SJSA1 (cell line): ENCODE measurements around the gene LRRC59. TPM values are rescaled to one million over a fixed set of nuclear protein-coding genes. Genes with fewer than 3 reads are reported as not detected.

Source experiments
- DNase-seq, 2 experiments: peaks; one replicate each; pipeline ENCODE4 v3.0.0-alpha.2; 2015 to 2020; ENCODE audit warnings: low spot score in 2 of 2, low read depth in 1 of 2
- H3K27ac ChIP-seq: fragments of 250-450 bp; sonication (Bioruptor Pico); 2 replicates; pipeline ENCODE4 v1.5.1; 2020; ENCODE audit warnings: mild to moderate bottlenecking, moderate library complexity
- H3K27me3 ChIP-seq: fragments of 250-450 bp; sonication (Bioruptor Pico); replicated peaks from 2 replicates; pipeline ENCODE4 v1.5.1; 2020; ENCODE audit warnings: mild to moderate bottlenecking, moderate library complexity
- H3K36me3 ChIP-seq: fragments of 250-450 bp; sonication (Bioruptor Pico); 2 replicates; pipeline ENCODE4 v1.5.1; 2020; ENCODE audit warnings: mild to moderate bottlenecking
- H3K4me1 ChIP-seq: fragments of 250-450 bp; sonication (Bioruptor Pico); replicated peaks from 2 replicates; pipeline ENCODE4 v1.6.1; 2021; ENCODE audit warnings: mild to moderate bottlenecking
- H3K4me3 ChIP-seq: fragments of 250-450 bp; sonication (Bioruptor Pico); 2 replicates; pipeline ENCODE4 v1.5.1; 2020; ENCODE audit warnings: mild to moderate bottlenecking
- H3K9me3 ChIP-seq: fragments of 250-450 bp; sonication (Bioruptor Pico); replicated peaks from 2 replicates; pipeline ENCODE4 v1.5.1; 2020; ENCODE audit warnings: mild to moderate bottlenecking
- total RNA-seq: library from RNA; depleted of rRNA; stranded (reverse); fragments of >200 nt; shearing (Covaris generic); gene quantifications from 2 replicates; pipeline ENCODE4 v1.2.3, GENCODE V29; 2014

Gene LRRC59
- total RNA-seq, 1 experiment from 2014 or later, result 329 TPM

DNA sequence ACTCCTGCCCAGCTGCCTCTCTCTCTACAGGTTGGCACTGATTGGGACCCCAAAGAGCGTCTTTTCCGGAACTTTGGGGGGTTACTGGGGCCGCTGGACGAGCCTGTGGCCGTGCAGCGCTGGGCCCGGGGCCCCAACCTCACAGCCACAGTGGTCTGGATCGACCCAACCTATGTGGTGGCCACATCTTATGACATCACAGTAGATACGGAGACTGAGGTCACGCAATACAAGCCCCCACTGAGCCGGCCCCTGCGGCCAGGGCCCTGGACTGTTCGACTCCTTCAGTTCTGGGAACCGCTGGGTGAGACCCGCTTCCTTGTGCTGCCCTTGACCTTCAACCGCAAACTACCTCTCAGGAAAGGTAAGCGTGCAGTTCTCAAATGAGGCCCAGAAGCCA lies 39.1 kb downstream of the LRRC59 start:
- Histone ChIP-seq H3K4me3 (no peak overlapping the region), H3K27me3 (no peaks in the 10 kb centered on the region), H3K9me3 (no peaks in the 10 kb centered on the region), H3K36me3 (peaks cover 82% of the 10 kb centered on the region), H3K27ac (no peak overlapping the region), H3K4me1 (no peaks in the 10 kb centered on the region)
- DNase-seq, result no peak

DNA sequence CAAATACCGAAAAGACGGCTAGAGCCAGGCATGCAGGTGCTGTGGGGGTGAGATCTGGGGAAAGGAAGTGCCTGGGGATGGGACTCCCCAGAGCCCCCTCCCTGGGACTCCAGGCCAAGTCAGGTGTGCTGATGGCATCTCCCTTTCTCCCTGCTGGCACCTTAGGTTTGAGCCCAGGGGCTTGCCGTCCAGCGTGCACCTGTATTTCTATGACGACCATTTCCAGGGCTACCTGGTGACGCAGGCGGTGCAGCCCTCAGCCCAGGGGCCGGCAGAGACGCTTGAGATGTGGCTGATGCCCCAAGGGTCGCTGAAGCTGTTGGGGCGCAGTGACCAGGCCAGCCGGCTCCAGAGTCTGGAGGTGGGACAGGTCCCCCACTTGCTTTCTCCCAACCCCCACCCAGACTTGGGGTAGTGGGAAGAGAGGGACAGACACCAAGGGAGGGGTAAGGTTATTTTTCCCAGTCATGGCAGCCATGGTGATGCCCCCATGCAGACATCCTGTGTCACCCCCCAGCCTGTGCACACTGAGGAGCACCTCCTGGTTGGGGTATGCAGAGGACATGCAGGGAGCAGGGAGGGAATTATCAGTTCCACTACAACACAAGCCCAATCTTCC lies 40.3 kb downstream of the LRRC59 start:
- DNase-seq, result no peak
- Histone ChIP-seq H3K36me3 (peaks cover 87% of the 10 kb centered on the region), H3K4me3 (no peak overlapping the region), H3K27me3 (no peaks in the 10 kb centered on the region), H3K27ac (no peak overlapping the region), H3K9me3 (no peaks in the 10 kb centered on the region), H3K4me1 (no peaks in the 10 kb centered on the region)

DNA sequence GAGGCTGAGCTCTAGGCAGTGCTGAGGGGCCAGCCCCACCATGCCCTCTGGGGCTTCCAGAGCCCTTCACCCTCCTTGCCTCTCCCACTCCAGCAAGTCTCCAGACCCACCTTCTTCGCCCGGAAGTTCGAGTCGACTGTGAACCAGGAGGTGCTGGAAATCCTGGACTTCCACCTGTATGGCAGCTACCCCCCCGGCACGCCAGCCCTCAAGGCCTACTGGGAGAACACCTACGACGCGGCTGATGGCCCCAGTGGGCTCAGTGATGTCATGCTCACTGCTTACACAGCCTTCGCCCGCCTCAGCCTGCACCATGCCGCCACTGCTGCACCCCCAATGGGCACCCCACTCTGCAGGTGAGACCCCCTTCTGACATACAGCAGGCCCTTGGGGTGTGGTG lies 40.9 kb downstream of the LRRC59 start:
- H3K27ac ChIP-seq, result no peak overlapping the region
- H3K36me3 ChIP-seq, result peaks cover 83% of the 10 kb centered on the region
- H3K27me3 ChIP-seq, result no peaks in the 10 kb centered on the region
- H3K4me1 ChIP-seq, result no peaks in the 10 kb centered on the region
- H3K9me3 ChIP-seq, result no peaks in the 10 kb centered on the region
- no peak overlapping the region for H3K4me3 ChIP-seq
- DNase-seq, result no peak

DNA sequence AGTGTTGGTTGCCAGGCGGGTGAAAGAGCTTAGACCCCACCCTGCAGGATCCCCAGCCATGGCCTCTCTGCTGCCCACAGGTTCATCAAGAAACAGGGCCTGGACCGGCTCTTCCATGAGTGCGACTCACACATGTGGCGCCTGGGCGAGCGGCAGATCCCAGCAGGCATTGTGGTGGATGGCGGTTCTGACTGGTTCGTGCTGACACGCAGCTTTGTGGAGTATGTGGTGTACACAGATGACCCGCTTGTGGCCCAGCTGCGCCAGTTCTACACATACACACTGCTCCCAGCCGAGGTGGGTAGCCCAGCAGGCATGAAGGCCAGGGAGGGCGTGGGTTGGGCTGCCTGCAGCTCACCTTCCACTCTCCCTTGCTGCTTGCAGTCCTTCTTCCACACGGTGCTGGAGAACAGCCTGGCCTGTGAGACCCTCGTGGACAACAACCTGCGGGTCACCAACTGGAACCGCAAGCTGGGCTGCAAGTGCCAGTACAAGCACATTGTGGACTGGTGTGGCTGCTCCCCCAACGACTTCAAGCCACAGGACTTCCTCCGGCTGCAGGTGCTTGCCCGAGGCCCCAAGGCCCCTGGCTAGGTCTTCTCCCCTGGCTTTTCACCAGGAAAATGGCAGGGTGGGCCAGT lies 41.5 kb downstream of the LRRC59 start:
- Histone ChIP-seq H3K36me3 (peaks cover 77% of the 10 kb centered on the region), H3K9me3 (no peaks in the 10 kb centered on the region), H3K27me3 (no peaks in the 10 kb centered on the region), H3K4me3 (no peak overlapping the region), H3K4me1 (no peaks in the 10 kb centered on the region), H3K27ac (no peak overlapping the region)
- DNase-seq, result peak in 1 of 2 experiments; percentile 51

DNA sequence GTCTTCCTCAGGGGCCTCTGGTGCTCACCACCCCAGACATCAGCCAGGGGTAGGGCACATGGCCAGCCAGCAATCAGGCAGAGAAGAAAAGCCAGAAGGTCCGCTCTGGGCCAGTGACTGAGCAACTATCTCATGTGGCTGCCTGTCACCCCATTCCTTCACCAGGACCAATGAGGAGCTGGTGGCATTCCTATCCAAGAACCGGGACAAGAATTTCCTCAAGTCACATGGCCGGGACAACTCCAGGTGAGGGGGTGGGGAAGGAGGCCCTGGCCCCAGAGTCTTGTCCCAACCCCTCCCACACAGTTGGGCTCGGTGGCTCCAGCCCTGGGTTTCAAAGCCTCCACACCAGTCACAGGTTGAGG lies 42.0 kb downstream of the LRRC59 start:
- Histone ChIP-seq H3K27me3 (no peaks in the 10 kb centered on the region), H3K27ac (no peak overlapping the region), H3K36me3 (peaks cover 74% of the 10 kb centered on the region), H3K9me3 (no peaks in the 10 kb centered on the region), H3K4me1 (no peaks in the 10 kb centered on the region), H3K4me3 (no peak overlapping the region)
- DNase-seq, result no peak

DNA sequence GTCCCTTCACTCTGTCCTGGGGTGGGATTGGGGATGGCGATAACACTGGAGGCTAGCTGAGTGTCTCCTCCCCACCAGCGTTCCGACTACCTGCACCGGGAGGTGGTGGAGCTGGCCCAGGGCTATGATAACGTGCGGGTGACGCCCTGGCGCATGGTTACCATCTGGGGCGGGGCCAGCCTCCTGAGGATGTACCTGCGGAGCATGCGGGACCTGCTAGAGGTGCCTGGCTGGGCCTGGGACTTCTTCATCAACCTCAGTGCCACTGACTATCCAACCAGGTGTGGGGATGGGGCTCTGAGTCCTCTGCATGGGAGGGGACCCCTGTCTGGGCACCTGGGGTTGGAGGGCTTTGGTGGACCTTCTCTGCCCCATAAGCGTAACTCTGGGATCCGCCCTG lies 42.5 kb downstream of the LRRC59 start:
- Histone ChIP-seq H3K36me3 (peaks cover 69% of the 10 kb centered on the region), H3K4me3 (no peak overlapping the region), H3K4me1 (no peaks in the 10 kb centered on the region), H3K27me3 (no peaks in the 10 kb centered on the region), H3K9me3 (no peaks in the 10 kb centered on the region), H3K27ac (no peak overlapping the region)
- DNase-seq, result no peak

DNA sequence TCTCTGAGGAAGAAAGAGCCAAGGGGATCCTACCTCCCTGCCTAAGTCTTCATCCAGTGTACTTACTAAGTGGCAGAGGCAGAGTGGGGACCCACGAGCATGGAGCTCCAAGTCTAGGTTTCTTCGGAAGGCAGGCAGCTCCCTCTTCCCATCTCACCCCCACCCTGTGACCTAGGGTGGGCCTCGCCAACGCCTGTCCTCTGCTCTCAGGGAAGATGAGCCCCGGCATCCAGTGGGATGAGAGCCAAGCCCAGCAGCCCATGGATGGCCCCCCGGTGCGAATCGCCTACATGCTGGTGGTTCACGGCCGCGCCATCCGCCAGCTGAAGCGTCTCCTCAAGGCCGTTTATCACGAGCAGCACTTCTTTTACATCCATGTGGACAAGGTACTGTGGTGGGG lies 43.1 kb downstream of the LRRC59 start:
- Histone ChIP-seq H3K4me1 (no peaks in the 10 kb centered on the region), H3K27ac (no peak overlapping the region), H3K9me3 (no peaks in the 10 kb centered on the region), H3K27me3 (no peaks in the 10 kb centered on the region), H3K4me3 (no peak overlapping the region), H3K36me3 (peaks cover 64% of the 10 kb centered on the region)
- DNase-seq, result peak in 1 of 2 experiments; percentile 50

DNA sequence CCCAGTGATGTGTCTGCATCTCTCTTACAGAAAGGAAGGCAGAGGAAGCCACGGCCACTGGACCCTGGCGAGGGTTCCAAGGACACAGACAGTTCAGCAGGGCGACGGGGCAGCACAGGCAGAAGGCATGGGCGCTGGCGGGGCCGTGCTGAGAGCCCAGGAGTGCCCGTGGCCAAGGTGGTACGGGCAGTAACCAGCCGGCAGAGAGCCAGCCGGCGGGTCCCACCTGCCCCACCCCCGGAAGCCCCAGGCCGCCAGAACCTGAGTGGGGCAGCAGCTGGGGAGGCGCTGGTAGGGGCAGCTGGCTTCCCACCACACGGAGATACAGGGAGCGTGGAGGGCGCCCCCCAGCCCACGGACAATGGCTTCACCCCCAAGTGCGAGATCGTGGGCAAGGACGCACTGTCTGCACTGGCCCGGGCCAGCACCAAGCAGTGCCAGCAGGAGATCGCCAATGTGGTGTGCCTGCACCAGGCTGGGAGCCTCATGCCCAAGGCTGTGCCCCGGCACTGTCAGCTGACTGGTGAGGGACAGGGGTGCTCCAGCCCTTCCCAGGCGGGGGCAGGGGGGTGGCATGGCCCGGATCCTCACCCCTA lies 43.6 kb downstream of the LRRC59 start:
- H3K4me1 ChIP-seq, result peaks cover 4% of the 10 kb centered on the region
- H3K9me3 ChIP-seq, result no peaks in the 10 kb centered on the region
- no peak overlapping the region for H3K4me3 ChIP-seq
- no peak for DNase-seq
- no peaks in the 10 kb centered on the region for H3K27me3 ChIP-seq
- H3K27ac ChIP-seq, result no peak overlapping the region
- peaks cover 59% of the 10 kb centered on the region for H3K36me3 ChIP-seq

DNA sequence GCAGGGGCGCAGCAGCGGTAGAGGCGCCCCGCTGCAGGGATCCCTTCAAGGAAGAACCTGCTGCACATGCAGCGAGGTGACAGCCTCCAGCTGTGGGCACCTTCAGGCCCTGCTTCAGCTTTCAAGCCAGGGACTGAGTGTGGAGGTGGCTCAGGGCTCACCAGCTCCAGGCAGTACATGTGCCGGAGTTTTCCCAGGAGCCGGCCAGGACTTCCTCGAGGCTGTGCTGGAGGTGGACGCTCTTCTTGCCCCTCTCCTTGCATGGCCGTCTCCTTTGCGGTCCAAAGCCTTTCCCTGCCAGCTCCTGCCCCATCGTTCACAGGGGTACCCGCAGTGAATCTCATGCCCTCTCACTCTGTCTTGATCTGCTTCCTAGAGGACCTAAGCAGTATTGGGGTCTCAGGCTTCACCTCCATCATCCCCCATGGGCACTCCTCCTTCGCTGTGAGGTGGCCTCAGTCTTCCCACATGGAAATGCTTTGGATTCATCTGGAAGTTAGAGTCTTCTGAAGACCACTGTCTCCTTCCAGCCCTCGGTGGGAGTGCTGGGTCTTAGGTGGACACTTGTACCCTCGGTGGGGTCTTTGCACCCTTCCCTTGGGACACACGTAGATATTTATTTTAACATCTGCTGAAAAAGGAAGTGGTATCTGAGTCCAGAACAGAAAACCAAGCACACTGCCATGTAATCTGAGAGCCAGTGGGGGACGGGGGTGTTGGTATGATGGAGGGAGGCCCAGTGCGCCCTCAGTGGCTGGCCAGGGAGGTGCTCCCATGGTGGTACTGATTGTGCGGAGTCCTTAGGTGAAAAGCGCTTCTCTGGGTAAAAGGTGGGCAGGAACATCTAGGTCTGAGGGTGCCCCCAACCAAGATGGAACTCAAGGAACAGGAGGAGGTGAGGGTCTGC lies 44.4 kb downstream of the LRRC59 start:
- no peak for DNase-seq
- no peaks in the 10 kb centered on the region for H3K9me3 ChIP-seq
- peaks cover 10% of the 10 kb centered on the region for H3K4me1 ChIP-seq
- H3K36me3 ChIP-seq, result peaks cover 51% of the 10 kb centered on the region
- no peak overlapping the region for H3K4me3 ChIP-seq
- no peak overlapping the region for H3K27ac ChIP-seq
- no peaks in the 10 kb centered on the region for H3K27me3 ChIP-seq

DNA sequence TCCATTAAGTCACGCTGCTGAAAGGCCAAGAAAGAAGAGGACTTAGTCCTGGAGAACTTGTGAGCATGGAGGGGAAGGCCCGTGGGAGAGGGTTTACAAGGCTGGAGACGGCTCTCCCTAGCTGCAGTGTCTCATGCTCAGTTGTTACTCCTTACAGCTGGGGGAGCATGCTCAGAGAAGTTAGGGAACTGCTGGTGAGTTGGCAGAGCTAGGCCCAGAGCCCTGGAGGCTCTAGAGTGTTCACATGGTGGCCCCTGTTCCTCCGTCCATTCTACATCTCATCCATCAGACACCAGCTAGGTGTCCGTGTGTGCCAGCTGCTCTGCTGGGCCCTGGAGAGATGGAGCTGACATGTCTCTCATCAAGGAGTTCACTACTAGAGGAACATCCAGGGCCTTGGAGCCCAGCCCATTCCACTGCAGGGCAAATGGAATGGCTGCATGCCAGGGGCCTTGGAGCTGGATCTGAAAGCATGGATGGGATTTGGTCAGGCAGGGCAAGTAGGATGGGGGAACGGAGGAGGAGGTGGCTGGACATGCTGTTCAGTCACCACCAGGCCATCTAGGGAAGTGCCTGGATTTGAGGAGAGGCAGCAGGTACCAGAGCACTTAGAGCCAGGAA lies 45.1 kb downstream of the LRRC59 start:
- Histone ChIP-seq H3K27ac (no peak overlapping the region), H3K9me3 (no peaks in the 10 kb centered on the region), H3K4me3 (no peak overlapping the region), H3K27me3 (no peaks in the 10 kb centered on the region), H3K36me3 (peaks cover 45% of the 10 kb centered on the region), H3K4me1 (peaks cover 14% of the 10 kb centered on the region)
- no peak for DNase-seq

DNA sequence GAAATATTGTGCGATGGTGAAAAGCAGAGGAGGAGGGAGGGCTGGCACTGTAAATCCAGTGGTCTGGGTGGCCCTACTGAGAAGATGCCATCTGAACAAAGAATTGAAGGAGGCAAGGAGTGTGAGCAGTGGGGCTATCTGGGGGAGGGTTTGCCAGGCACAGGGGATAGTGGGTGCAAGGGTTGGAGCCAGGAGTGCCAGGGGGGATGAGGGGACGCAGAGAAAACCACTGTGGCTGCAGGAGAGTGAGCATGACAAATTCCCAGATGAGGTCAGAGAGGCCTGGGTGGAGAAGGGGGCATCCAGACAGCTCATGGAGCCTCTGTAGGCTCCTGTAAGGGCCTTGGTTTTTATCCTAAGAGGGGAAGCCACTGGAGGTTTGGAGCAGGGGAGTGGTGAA lies 46.6 kb downstream of the LRRC59 start:
- Histone ChIP-seq H3K27ac (no peak overlapping the region), H3K36me3 (peaks cover 36% of the 10 kb centered on the region), H3K4me3 (no peak overlapping the region), H3K27me3 (no peaks in the 10 kb centered on the region), H3K4me1 (peaks cover 21% of the 10 kb centered on the region), H3K9me3 (no peaks in the 10 kb centered on the region)
- DNase-seq, result no peak

DNA sequence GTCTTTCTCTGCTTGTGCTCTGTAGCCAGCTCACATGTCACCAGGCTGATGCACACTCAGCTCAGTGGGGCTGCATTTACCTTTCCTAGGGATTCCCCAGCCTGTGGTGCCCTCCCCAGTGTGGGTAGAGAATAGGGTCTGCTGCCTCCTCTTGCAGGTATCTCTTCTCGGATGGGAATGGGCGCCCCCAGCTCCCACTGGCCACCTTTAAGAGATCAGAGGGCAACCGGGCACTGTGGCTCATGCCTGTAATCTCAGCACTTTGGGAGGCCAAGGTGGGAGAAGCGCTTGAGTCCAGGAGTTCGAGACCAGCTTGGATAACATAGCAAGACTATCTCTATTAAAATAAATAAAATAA lies 48.1 kb downstream of the LRRC59 start:
- H3K36me3 ChIP-seq, result peaks cover 21% of the 10 kb centered on the region
- H3K27ac ChIP-seq, result no peak overlapping the region
- DNase-seq, result no peak
- no peaks in the 10 kb centered on the region for H3K9me3 ChIP-seq
- peaks cover 25% of the 10 kb centered on the region for H3K4me1 ChIP-seq
- no peak overlapping the region for H3K4me3 ChIP-seq
- no peaks in the 10 kb centered on the region for H3K27me3 ChIP-seq

DNA sequence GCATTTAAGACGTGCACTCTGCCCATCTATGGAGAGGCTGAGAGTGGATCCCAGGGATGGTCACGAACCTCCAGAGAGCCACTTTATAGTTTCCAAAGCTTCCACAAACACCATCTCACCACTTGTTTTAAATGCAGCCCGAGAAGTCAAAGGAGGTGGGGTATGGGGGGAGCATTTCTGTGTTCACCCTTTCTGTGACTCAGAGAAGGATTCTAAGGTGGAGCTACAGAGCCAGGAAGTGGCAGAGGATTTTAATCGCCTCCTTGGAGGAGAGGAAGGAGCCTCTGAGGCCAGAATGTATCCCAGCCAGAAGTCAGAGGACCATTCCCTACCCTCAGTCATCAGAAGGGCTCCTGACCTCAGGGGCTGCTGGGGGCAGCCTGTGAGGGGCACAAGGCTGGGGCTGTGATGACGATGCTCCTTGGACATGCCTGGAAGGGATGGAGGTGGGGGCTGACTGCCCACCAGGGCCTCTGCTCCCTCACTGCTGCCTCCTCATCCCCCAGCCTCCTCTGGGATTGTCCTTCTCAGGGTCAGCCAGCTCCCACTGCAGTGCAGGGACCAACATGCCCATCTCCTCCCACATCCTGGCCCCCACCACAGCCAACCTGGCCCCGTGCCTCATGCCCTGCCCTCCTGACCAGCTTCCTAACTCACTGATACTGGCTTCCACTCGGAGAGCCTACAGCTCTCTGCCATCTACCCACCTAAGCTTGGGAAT lies 48.6 kb downstream of the LRRC59 start:
- H3K4me1 ChIP-seq, result peaks cover 25% of the 10 kb centered on the region
- no peaks in the 10 kb centered on the region for H3K9me3 ChIP-seq
- peaks cover 16% of the 10 kb centered on the region for H3K36me3 ChIP-seq
- no peak for DNase-seq
- no peaks in the 10 kb centered on the region for H3K27me3 ChIP-seq
- H3K4me3 ChIP-seq, result no peak overlapping the region
- no peak overlapping the region for H3K27ac ChIP-seq
